Stimulated activated CD8-positive, alpha-beta memory T cell treated with anti-CD3 and anti-CD28 coated beads, Interleukin-7, amount 100 ng/mL, for 24 hours (primary cell): ENCODE measurements around the gene LCP1.

Experiments used
- DNase-seq: peaks from one replicate; pipeline ENCODE4 v3.0.0-alpha.2; 2020; ENCODE audit warnings: low read depth

LCP1 gene

DNA sequence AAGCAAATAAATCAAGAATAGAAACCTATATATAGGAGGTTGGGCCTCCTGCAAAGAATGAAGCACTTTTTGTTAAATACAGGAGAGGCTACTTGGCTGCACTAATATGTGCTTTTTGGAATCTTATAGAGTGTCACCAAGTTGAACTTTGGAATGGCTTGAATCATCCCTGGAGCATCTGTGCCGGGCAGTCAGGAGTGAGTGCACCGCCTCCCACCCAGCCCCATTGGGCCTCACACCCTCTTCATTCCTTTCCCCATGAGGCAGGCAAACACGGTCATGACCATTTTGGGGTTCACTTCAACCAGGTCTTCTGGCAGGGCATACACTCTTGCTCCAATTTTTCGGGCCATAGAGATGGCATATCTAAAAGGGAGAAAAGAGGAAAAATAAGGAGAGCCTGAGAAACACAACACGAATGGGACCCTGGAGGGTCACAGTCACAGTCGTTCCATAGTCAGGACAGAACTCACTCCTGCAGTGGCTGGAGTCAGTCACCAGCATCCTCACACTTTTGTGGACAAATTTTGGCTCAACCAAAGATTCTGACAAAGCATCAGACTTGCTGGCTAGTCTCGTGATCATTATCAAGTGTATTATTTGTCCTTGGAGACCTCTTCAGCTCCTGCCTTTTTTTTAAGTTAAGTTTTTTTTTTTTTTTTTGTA lies 54.5 kb downstream of the LCP1 start:
- no peak for DNase-seq

GRCh38 chr13:46126552-46127357 lies 55.2 kb downstream of the LCP1 start:
- DNase-seq, result peak; percentile 28

- no peak for DNase-seq
These were observed 55.9 kb downstream of the LCP1 start for GRCh38 chr13:46126056-46126455.

GRCh38 chr13:46124967-46125933 lies 56.7 kb downstream of the LCP1 start:
- no peak for DNase-seq

DNA sequence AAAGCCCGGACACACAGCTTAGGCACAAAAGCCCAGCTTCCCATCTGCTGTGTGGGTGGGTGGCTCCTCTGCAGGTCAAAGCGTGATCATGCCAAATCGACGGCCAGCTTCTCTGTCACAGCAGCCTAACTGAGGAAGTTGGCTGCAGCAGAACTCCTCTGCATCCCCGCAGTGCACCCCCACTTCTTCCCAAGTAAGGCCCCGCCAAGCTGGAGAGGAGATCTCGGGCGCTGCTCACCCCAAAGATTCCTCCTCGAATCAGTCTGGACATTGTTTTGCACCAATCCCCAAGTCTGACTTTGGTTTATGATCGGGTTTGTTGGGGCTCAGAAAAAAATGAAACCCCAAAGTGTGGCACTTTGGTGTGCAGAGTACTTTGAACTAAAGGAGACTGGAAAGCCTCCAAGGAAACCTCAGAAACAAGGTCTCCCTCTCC lies 57.4 kb downstream of the LCP1 start:
- DNase-seq, result no peak

DNA sequence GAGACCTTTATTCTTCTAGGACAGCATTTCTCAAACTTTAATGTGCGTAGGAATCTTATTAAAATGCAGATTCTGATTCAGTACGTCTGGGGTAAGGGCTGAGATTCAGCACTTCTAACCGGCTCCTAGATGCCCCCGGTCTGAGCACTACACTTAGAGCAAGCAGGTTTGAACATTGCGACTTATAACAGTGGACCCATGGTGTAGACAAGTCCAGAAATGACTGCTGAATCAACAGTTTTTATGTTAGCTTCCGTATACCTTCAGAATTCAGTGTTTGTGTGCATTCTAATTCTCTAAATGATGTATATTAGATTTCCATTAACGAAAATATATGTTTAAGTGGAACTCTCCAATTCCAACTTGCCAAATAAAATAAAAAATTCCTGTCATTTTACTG lies 59.7 kb downstream of the LCP1 start:
- no peak for DNase-seq

- no peak for DNase-seq
These were observed 60.3 kb downstream of the LCP1 start for GRCh38 chr13:46121597-46122163.

DNA sequence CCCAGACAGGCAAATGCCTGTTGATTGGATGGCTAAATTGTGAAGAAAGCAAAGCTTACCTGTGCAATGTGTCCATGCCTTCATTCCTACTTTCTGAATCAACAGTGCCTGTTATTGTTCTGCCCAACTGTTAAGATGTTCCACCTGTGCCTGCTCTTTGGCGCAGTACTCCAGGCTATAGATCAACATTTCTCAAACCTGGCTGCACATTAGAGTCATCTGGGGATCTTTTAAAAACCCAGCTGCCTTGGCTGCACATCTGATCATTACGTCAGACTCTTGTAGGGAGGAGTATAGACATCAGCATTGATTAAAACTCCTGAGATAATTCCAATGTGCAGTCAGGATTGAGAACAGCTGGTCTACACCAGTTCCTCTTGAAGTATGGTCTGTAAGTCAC lies 60.9 kb downstream of the LCP1 start:
- no peak for DNase-seq

- DNase-seq, result no peak
These were observed 61.9 kb downstream of the LCP1 start for GRCh38 chr13:46119883-46120614.

- DNase-seq, result no peak
These were observed 65.1 kb downstream of the LCP1 start for GRCh38 chr13:46116653-46117502.

DNA sequence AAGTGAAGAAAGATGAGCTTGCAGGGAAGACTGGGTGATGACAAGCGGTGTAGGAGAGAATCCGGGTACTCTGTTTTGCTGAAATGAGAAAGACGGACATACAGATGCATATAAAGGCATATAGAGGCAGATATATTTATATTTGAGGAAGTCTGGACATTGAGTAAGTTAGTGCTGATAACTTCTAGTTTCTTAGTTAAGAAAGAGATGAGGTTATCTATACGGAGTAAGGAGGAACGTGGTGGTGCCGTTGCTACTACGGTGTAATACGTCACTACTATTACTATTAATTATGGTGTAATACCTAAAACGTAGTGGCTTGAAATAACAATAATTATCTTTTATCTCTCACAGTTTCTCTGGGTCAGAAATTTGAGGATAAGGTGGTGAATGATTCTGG lies 67.4 kb downstream of the LCP1 start:
- DNase-seq, result no peak

- no peak for DNase-seq
These were observed 68.4 kb downstream of the LCP1 start for GRCh38 chr13:46113596-46113995.

DNA sequence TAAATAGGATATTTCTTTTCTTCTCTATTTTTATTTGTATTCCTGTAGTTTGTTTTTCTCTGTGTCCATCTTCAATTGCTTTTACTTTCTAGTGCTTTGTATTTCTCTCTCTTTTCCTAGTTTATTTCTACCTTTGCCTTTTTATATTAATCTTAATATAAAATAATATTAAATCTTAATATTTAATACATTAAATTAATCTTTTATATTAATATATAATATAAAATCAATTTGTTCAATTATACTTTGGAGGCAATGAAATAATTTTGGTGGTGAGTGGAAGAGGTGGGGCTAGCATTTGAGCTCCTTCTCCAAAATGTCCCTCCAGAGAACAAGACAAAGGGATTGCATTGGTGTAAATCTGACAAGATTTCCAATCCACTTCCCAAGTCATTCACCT lies 70.8 kb downstream of the LCP1 start:
- no peak for DNase-seq

DNA sequence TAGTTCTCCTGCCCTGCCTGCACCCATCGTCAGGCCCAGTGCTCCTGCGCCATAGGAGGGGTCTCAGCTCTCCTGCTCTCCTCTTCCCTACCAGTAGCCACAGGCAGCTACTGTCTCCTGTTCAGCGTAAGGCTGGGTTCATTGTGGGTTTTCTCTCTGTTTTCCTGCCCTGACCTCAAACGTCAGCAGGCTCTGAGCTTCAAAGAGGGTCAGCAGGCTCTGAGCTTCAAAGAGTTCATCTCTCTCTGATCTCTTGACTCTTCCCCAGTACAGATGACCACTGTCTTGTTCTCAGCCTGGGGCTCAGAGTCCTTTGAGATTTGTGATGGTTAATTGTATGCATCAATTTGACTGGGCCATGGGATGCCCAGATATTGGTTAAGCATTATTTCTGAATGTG lies 72.5 kb downstream of the LCP1 start:
- DNase-seq, result no peak

GRCh38 chr13:46106839-46107371 lies 75.1 kb downstream of the LCP1 start:
- no peak for DNase-seq

- DNase-seq, result no peak
These were observed 77.1 kb downstream of the LCP1 start, which contains the start of gene CPB2 for GRCh38 chr13:46104868-46105267. Gene CPB2, minus strand, starts transcription at chr13:46105033. Its CDS starts 24 bp downstream, at chr13:46105009.

- no peak for DNase-seq
These were observed 78.9 kb downstream of the LCP1 start for GRCh38 chr13:46103037-46103436.

- no peak for DNase-seq
These were observed 79.7 kb downstream of the LCP1 start for GRCh38 chr13:46102255-46102605.

GRCh38 chr13:46101484-46102254 lies 80.3 kb downstream of the LCP1 start:
- DNase-seq, result no peak
